ENCODE measurements around the gene FMNL2. TPM values are rescaled to one million over a fixed set of nuclear protein-coding genes. Genes with fewer than 3 reads are reported as not detected.

Gene FMNL2
- total RNA-seq, 1 experiment from 2014 or later, result 28.1 TPM

DNA sequence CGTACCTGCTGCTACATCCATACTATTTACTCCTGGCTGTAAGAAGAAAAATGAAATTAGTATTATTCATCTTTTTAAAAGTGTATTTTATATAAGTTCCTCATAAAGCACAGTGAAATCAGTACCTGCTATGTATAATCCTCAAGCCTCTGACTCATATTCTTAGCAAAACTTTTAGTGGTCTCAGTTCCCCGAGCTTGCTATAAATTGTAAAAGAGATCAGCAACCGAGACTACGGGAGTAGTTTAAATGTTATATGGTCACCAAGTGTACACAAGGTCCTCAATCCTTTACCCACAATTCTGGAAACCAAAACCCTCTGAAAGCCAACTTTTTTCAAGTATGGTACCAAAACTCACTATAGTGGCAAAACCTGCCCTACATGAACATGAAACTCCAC lies 358.1 kb downstream of the FMNL2 start (continued):
- TF ChIP-seq EZH2phosphoT487 (IDR thresholded peaks at IDR 0.05; ENCODE audit: borderline replicate concordance), result no peak
- TF ChIP-seq FOSL1 (IDR thresholded peaks at IDR 0.05; ENCODE audit: low read depth), result no peak
- TF ChIP-seq EZH2 (IDR thresholded peaks at IDR 0.05), result no peak
- TF ChIP-seq ZNF274 (IDR thresholded peaks at IDR 0.05; ENCODE audit: low read depth, low read length), result no peak
- TF ChIP-seq POLR2AphosphoS5 (IDR thresholded peaks at IDR 0.05; ENCODE audit: low read depth, low read length), result no peak
- no peak for TF ChIP-seq YY1 (IDR thresholded peaks at IDR 0.05; ENCODE audit: extremely low read depth, insufficient replicate concordance, low read depth, low read length)

DNA sequence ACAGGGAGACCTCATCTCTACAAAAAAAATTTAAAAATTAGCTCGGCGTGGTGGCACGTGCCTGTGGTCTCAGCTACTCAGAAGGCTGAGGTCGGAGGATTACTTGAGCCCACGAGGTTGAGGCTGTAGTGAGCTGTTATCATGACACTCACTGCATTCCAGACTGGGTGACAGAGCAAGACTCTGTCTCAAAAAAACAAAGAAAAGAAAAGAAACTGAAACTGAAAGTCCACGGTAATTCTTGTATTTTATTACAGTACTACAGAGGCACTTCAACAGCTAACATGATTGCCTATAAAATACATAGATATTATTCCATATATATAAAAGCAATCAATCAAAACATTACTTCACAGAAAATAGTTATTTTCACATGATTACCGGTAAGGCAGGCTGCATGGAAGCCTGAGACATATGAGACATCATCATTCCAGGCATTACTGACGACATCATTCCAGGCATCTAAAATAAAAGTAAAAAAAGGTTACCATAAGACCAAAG lies 359.2 kb downstream of the FMNL2 start:
- H3K27ac ChIP-seq (ENCODE audit: low read depth, low read length), result no peak overlapping the region

More for the DNA sequence above, 359.2 kb downstream of the FMNL2 start:
- DNase-seq (ENCODE audit: low read depth, low spot score) (no peak), ATAC-seq (no peak)
- POLR2A ChIA-PET, result no interaction called here
- peaks cover 38% of the 10 kb centered on the region; the same call in 1 of the 2 replicates for H4K20me1 ChIP-seq (ENCODE audit: insufficient read depth)
- no peaks in the 10 kb centered on the region for H3K9me2 ChIP-seq (ENCODE audit: insufficient read depth)
- H3K27me3 ChIP-seq (ENCODE audit: insufficient read depth, low read length), result no peaks in the 10 kb centered on the region
- intact Hi-C loops (cut with micrococcal nuclease), result no loop called here
- H3K4me3 ChIP-seq (replicated peaks in 1 of 2; ENCODE audit: low read depth in 1 of 2, low read length in 2 of 2), result no peak overlapping the region
- no peak overlapping the region for H3K9ac ChIP-seq (ENCODE audit: low read length)
- H3K4me2 ChIP-seq (ENCODE audit: low read length), result no peak overlapping the region
- CTCF ChIA-PET, result no interaction called here
- H2AFZ ChIP-seq (ENCODE audit: low read depth, low read length, poor library complexity, severe bottlenecking), result no peak overlapping the region
- H3K4me1 ChIP-seq (ENCODE audit: control insufficient read depth in 1 of 2, insufficient read depth in 2 of 2, low read length in 2 of 2), result no peaks in the 10 kb centered on the region
- TF ChIP-seq ZNF274 (IDR thresholded peaks at IDR 0.05; ENCODE audit: low read depth, low read length), result no peak
- no peak for TF ChIP-seq POLR2A (IDR thresholded peaks at IDR 0.05; ENCODE audit: borderline replicate concordance, extremely low read depth, insufficient read depth, insufficient read length)
- TF ChIP-seq YY1 (IDR thresholded peaks at IDR 0.05; ENCODE audit: extremely low read depth, insufficient replicate concordance, low read depth, low read length), result no peak
- no peak for TF ChIP-seq CEBPB (IDR thresholded peaks at IDR 0.05; ENCODE audit: low read depth)
- TF ChIP-seq ZFX (IDR thresholded peaks at IDR 0.05), result no peak
- no peak for TF ChIP-seq EGR1 (IDR thresholded peaks at IDR 0.05; ENCODE audit: low read depth)
- no peak for TF ChIP-seq SP1 (IDR thresholded peaks at IDR 0.05; ENCODE audit: low read depth)
- TF ChIP-seq, protein P1, sequence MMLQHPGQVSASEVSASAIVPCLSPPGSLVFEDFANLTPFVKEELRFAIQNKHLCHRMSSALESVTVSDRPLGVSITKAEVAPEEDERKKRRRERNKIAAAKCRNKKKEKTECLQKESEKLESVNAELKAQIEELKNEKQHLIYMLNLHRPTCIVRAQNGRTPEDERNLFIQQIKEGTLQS (IDR thresholded peaks at IDR 0.05), result no peak
- TF ChIP-seq, protein P2, sequence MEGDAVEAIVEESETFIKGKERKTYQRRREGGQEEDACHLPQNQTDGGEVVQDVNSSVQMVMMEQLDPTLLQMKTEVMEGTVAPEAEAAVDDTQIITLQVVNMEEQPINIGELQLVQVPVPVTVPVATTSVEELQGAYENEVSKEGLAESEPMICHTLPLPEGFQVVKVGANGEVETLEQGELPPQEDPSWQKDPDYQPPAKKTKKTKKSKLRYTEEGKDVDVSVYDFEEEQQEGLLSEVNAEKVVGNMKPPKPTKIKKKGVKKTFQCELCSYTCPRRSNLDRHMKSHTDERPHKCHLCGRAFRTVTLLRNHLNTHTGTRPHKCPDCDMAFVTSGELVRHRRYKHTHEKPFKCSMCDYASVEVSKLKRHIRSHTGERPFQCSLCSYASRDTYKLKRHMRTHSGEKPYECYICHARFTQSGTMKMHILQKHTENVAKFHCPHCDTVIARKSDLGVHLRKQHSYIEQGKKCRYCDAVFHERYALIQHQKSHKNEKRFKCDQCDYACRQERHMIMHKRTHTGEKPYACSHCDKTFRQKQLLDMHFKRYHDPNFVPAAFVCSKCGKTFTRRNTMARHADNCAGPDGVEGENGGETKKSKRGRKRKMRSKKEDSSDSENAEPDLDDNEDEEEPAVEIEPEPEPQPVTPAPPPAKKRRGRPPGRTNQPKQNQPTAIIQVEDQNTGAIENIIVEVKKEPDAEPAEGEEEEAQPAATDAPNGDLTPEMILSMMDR (IDR thresholded peaks at IDR 0.05 in 2 of 3, conservative IDR thresholded peaks at IDR 0.05 in 1 of 3; ENCODE audit: borderline replicate concordance in 1 of 3, insufficient read depth in 1 of 3, low read depth in 2 of 3, low read length in 2 of 3), result no peak
- no peak for TF ChIP-seq CBX3 (IDR thresholded peaks at IDR 0.05; ENCODE audit: low read depth)
- TF ChIP-seq, protein P3, sequence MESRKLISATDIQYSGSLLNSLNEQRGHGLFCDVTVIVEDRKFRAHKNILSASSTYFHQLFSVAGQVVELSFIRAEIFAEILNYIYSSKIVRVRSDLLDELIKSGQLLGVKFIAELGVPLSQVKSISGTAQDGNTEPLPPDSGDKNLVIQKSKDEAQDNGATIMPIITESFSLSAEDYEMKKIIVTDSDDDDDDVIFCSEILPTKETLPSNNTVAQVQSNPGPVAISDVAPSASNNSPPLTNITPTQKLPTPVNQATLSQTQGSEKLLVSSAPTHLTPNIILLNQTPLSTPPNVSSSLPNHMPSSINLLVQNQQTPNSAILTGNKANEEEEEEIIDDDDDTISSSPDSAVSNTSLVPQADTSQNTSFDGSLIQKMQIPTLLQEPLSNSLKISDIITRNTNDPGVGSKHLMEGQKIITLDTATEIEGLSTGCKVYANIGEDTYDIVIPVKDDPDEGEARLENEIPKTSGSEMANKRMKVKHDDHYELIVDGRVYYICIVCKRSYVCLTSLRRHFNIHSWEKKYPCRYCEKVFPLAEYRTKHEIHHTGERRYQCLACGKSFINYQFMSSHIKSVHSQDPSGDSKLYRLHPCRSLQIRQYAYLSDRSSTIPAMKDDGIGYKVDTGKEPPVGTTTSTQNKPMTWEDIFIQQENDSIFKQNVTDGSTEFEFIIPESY (IDR thresholded peaks at IDR 0.05; ENCODE audit: extremely low read depth, insufficient replicate concordance, low read length), result no peak
- TF ChIP-seq EZH2 (IDR thresholded peaks at IDR 0.05), result no peak
- TF ChIP-seq, protein P4, sequence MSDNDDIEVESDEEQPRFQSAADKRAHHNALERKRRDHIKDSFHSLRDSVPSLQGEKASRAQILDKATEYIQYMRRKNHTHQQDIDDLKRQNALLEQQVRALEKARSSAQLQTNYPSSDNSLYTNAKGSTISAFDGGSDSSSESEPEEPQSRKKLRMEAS (IDR thresholded peaks at IDR 0.05), result no peak
- no peak for TF ChIP-seq EZH2phosphoT487 (IDR thresholded peaks at IDR 0.05; ENCODE audit: borderline replicate concordance)
- no peak for TF ChIP-seq SRF (IDR thresholded peaks at IDR 0.05; ENCODE audit: low read depth)
- peaks cover 94% of the 10 kb centered on the region for H3K79me2 ChIP-seq (ENCODE audit: insufficient read depth, low read length)
- peaks cover 5 to 14% of the 10 kb centered on the region in 2 experiments; a peak in 2 of 4 replicates for H3K36me3 ChIP-seq (ENCODE audit: control insufficient read depth in 1 of 2, insufficient read depth in 2 of 2, low read length in 2 of 2)
- no TSS peak for BruUV-seq (replicated peaks)
- RAD21 ChIA-PET (ENCODE audit: low non-redundant PET in 1 of 2, low total read pairs in 2 of 2, uncharacterized antibody in 2 of 2, unreplicated experiment in 2 of 2), result no interaction called here
- H3K9me3 ChIP-seq (ENCODE audit: control insufficient read depth in 1 of 2, insufficient read depth in 1 of 2, low read depth in 1 of 2, low read length in 2 of 2), result no peaks in the 10 kb centered on the region

Measured in HCT116 (cell line).